Measurements from ENCODE around the gene THEM4. TPM values are rescaled to one million over a fixed set of nuclear protein-coding genes. Genes with fewer than 3 reads are reported as not detected.
"Not testable (repeated sequence)": the region's sequence is repeated elsewhere in the genome, so short reads cannot be mapped to it uniquely, and the experiment has no call there.

Gene THEM4
- polyA plus RNA-seq, 4 donors = 5.7 to 36.3 (median 9.4) TPM

- Histone ChIP-seq H3K4me1 (ENCODE audit: control insufficient read depth in 3 of 3, insufficient read depth in 2 of 3, low read depth in 1 of 3, low read length in 2 of 3) (no peaks in the 10 kb centered on the region), H3K36me3 (ENCODE audit: control insufficient read depth in 3 of 3, insufficient read depth in 2 of 3, low read depth in 1 of 3, low read length in 3 of 3) (peaks cover 0 to 22% (median 5%) of the 10 kb centered on the region in 3 donors), H3K27me3 (ENCODE audit: control insufficient read depth in 3 of 3, insufficient read depth in 3 of 3, low read length in 3 of 3) (no peaks in the 10 kb centered on the region), H3K9me3 (ENCODE audit: control insufficient read depth in 2 of 2, insufficient read depth in 1 of 2, low read depth in 1 of 2, low read length in 1 of 2) (no peaks in the 10 kb centered on the region), H3K27ac (ENCODE audit: low read depth in 1 of 3, low read length in 2 of 3) (no peak overlapping the region), H3K4me3 (ENCODE audit: low read depth in 1 of 3, low read length in 3 of 3) (no peak overlapping the region)
- WGBS, 3 donors = 94 to 95% (median 94%) methylated on average over 2 of the region's 2 CpGs
- FAIRE-seq (no peak), DNase-seq (no peak)
Measured at GRCh38 chr1:151892190-151892589, 17.1 kb downstream of the THEM4 start.

- Histone ChIP-seq H3K36me3 (ENCODE audit: control insufficient read depth in 3 of 3, insufficient read depth in 2 of 3, low read depth in 1 of 3, low read length in 3 of 3) (peaks cover 0 to 25% (median 5%) of the 10 kb centered on the region in 3 donors), H3K9me3 (ENCODE audit: control insufficient read depth in 2 of 2, insufficient read depth in 1 of 2, low read depth in 1 of 2, low read length in 1 of 2) (no peaks in the 10 kb centered on the region), H3K27me3 (ENCODE audit: control insufficient read depth in 3 of 3, insufficient read depth in 3 of 3, low read length in 3 of 3) (no peaks in the 10 kb centered on the region), H3K4me1 (ENCODE audit: control insufficient read depth in 3 of 3, insufficient read depth in 2 of 3, low read depth in 1 of 3, low read length in 2 of 3) (no peaks in the 10 kb centered on the region), H3K4me3 (ENCODE audit: low read depth in 1 of 3, low read length in 3 of 3) (no peak overlapping the region), H3K27ac (ENCODE audit: low read depth in 1 of 3, low read length in 2 of 3) (no peak overlapping the region)
- FAIRE-seq (no peak), DNase-seq (no peak)
- 76 to 83% (median 80%) methylated on average over 3 of the region's 3 CpGs for WGBS, 3 donors
Measured at GRCh38 chr1:151891512-151891911, 17.8 kb downstream of the THEM4 start.

GRCh38 chr1:151888972-151889570, 20.2 kb downstream of the THEM4 start:
- Histone ChIP-seq H3K4me3 (ENCODE audit: low read depth in 1 of 3, low read length in 3 of 3) (no peak overlapping the region), H3K27ac (ENCODE audit: low read depth in 1 of 3, low read length in 2 of 3) (no peak overlapping the region), H3K4me1 (ENCODE audit: control insufficient read depth in 3 of 3, insufficient read depth in 2 of 3, low read depth in 1 of 3, low read length in 2 of 3) (no peaks in the 10 kb centered on the region), H3K27me3 (ENCODE audit: control insufficient read depth in 3 of 3, insufficient read depth in 3 of 3, low read length in 3 of 3) (no peaks in the 10 kb centered on the region), H3K9me3 (ENCODE audit: control insufficient read depth in 2 of 2, insufficient read depth in 1 of 2, low read depth in 1 of 2, low read length in 1 of 2) (no peaks in the 10 kb centered on the region), H3K36me3 (ENCODE audit: control insufficient read depth in 3 of 3, insufficient read depth in 2 of 3, low read depth in 1 of 3, low read length in 3 of 3) (peaks cover 0 to 22% (median 2%) of the 10 kb centered on the region in 3 donors)
- no peak for FAIRE-seq
- WGBS, 3 donors = 81 to 90% (median 81%) methylated on average over 2 of the region's 2 CpGs
- DNase-seq = no peak

- WGBS, 3 donors = 76 to 83% (median 81%) methylated on average over 1 of the region's 1 CpG
- DNase-seq (no peak), FAIRE-seq (no peak)
Measured at GRCh38 chr1:151887028-151887427, 22.3 kb downstream of the THEM4 start.

GRCh38 chr1:151885479-151885878, 23.8 kb downstream of the THEM4 start:
- H3K9me3 ChIP-seq (ENCODE audit: control insufficient read depth in 2 of 2, insufficient read depth in 1 of 2, low read depth in 1 of 2, low read length in 1 of 2) = no peaks in the 10 kb centered on the region
- WGBS, 3 donors = 87 to 98% (median 90%) methylated on average over 1 of the region's 1 CpG

More at GRCh38 chr1:151887028-151887427, 22.3 kb downstream of the THEM4 start:
- Histone ChIP-seq H3K4me3 (ENCODE audit: low read depth in 1 of 3, low read length in 3 of 3) (no peak overlapping the region), H3K27me3 (ENCODE audit: control insufficient read depth in 3 of 3, insufficient read depth in 3 of 3, low read length in 3 of 3) (no peaks in the 10 kb centered on the region), H3K9me3 (ENCODE audit: control insufficient read depth in 2 of 2, insufficient read depth in 1 of 2, low read depth in 1 of 2, low read length in 1 of 2) (no peaks in the 10 kb centered on the region), H3K4me1 (ENCODE audit: control insufficient read depth in 3 of 3, insufficient read depth in 2 of 3, low read depth in 1 of 3, low read length in 2 of 3) (no peaks in the 10 kb centered on the region), H3K27ac (ENCODE audit: low read depth in 1 of 3, low read length in 2 of 3) (no peak overlapping the region), H3K36me3 (ENCODE audit: control insufficient read depth in 3 of 3, insufficient read depth in 2 of 3, low read depth in 1 of 3, low read length in 3 of 3) (peaks cover 0 to 12% (median 2%) of the 10 kb centered on the region in 3 donors)

GRCh38 chr1:151884879-151885278, 24.4 kb downstream of the THEM4 start:
- not testable (repeated sequence) for H3K4me1 ChIP-seq (ENCODE audit: control insufficient read depth in 3 of 3, insufficient read depth in 2 of 3, low read depth in 1 of 3, low read length in 2 of 3); H3K4me3 ChIP-seq (ENCODE audit: low read depth in 1 of 3, low read length in 3 of 3); H3K9me3 ChIP-seq (ENCODE audit: control insufficient read depth in 2 of 2, insufficient read depth in 1 of 2, low read depth in 1 of 2, low read length in 1 of 2); H3K27ac ChIP-seq (ENCODE audit: low read depth in 1 of 3, low read length in 2 of 3); H3K27me3 ChIP-seq (ENCODE audit: control insufficient read depth in 3 of 3, insufficient read depth in 3 of 3, low read length in 3 of 3); H3K36me3 ChIP-seq (ENCODE audit: control insufficient read depth in 3 of 3, insufficient read depth in 2 of 3, low read depth in 1 of 3, low read length in 3 of 3); DNase-seq; FAIRE-seq
- WGBS, 3 donors = 97 to 99% (median 98%) methylated on average over 5 of the region's 5 CpGs

More at GRCh38 chr1:151885479-151885878, 23.8 kb downstream of the THEM4 start:
- no peaks in the 10 kb centered on the region for H3K4me1 ChIP-seq (ENCODE audit: control insufficient read depth in 3 of 3, insufficient read depth in 2 of 3, low read depth in 1 of 3, low read length in 2 of 3)
- no peaks in the 10 kb centered on the region for H3K27me3 ChIP-seq (ENCODE audit: control insufficient read depth in 3 of 3, insufficient read depth in 3 of 3, low read length in 3 of 3)
- DNase-seq = no peak
- H3K36me3 ChIP-seq (ENCODE audit: control insufficient read depth in 3 of 3, insufficient read depth in 2 of 3, low read depth in 1 of 3, low read length in 3 of 3) = peaks cover 0 to 8% (median 0%) of the 10 kb centered on the region in 3 donors
- no peak overlapping the region for H3K4me3 ChIP-seq (ENCODE audit: low read depth in 1 of 3, low read length in 3 of 3)
- no peak overlapping the region for H3K27ac ChIP-seq (ENCODE audit: low read depth in 1 of 3, low read length in 2 of 3)
- FAIRE-seq = no peak

GRCh38 chr1:151884445-151884844, 24.9 kb downstream of the THEM4 start:
- H3K27me3 ChIP-seq (ENCODE audit: control insufficient read depth in 3 of 3, insufficient read depth in 3 of 3, low read length in 3 of 3); FAIRE-seq; H3K4me1 ChIP-seq (ENCODE audit: control insufficient read depth in 3 of 3, insufficient read depth in 2 of 3, low read depth in 1 of 3, low read length in 2 of 3); H3K4me3 ChIP-seq (ENCODE audit: low read depth in 1 of 3, low read length in 3 of 3); H3K36me3 ChIP-seq (ENCODE audit: control insufficient read depth in 3 of 3, insufficient read depth in 2 of 3, low read depth in 1 of 3, low read length in 3 of 3); DNase-seq; H3K27ac ChIP-seq (ENCODE audit: low read depth in 1 of 3, low read length in 2 of 3); H3K9me3 ChIP-seq (ENCODE audit: control insufficient read depth in 2 of 2, insufficient read depth in 1 of 2, low read depth in 1 of 2, low read length in 1 of 2): not testable (repeated sequence)
- WGBS, 3 donors = 93 to 98% (median 94%) methylated on average over 3 of the region's 3 CpGs

GRCh38 chr1:151883898-151884297, 25.4 kb downstream of the THEM4 start:
- FAIRE-seq; DNase-seq; H3K4me1 ChIP-seq (ENCODE audit: control insufficient read depth in 3 of 3, insufficient read depth in 2 of 3, low read depth in 1 of 3, low read length in 2 of 3); H3K27me3 ChIP-seq (ENCODE audit: control insufficient read depth in 3 of 3, insufficient read depth in 3 of 3, low read length in 3 of 3); H3K27ac ChIP-seq (ENCODE audit: low read depth in 1 of 3, low read length in 2 of 3); H3K4me3 ChIP-seq (ENCODE audit: low read depth in 1 of 3, low read length in 3 of 3); H3K9me3 ChIP-seq (ENCODE audit: control insufficient read depth in 2 of 2, insufficient read depth in 1 of 2, low read depth in 1 of 2, low read length in 1 of 2); H3K36me3 ChIP-seq (ENCODE audit: control insufficient read depth in 3 of 3, insufficient read depth in 2 of 3, low read depth in 1 of 3, low read length in 3 of 3): not testable (repeated sequence)
- WGBS, 3 donors = 83 to 98% (median 89%) methylated on average over 4 of the region's 4 CpGs

GRCh38 chr1:151882918-151883317, 26.4 kb downstream of the THEM4 start:
- not testable (repeated sequence) for H3K27ac ChIP-seq (ENCODE audit: low read depth in 1 of 3, low read length in 2 of 3); H3K4me3 ChIP-seq (ENCODE audit: low read depth in 1 of 3, low read length in 3 of 3); DNase-seq; H3K9me3 ChIP-seq (ENCODE audit: control insufficient read depth in 2 of 2, insufficient read depth in 1 of 2, low read depth in 1 of 2, low read length in 1 of 2); H3K36me3 ChIP-seq (ENCODE audit: control insufficient read depth in 3 of 3, insufficient read depth in 2 of 3, low read depth in 1 of 3, low read length in 3 of 3); H3K4me1 ChIP-seq (ENCODE audit: control insufficient read depth in 3 of 3, insufficient read depth in 2 of 3, low read depth in 1 of 3, low read length in 2 of 3); H3K27me3 ChIP-seq (ENCODE audit: control insufficient read depth in 3 of 3, insufficient read depth in 3 of 3, low read length in 3 of 3); FAIRE-seq
- 90 to 95% (median 91%) methylated on average over 5 of the region's 5 CpGs for WGBS, 3 donors
